ENCODE results near the gene LOXL1.
A peak's percentile ranks its signal among the peaks of the same experiment; 100 is the strongest.
"Not testable (repeated sequence)": the region's sequence is repeated elsewhere in the genome, so short reads cannot be mapped to it uniquely, and the experiment has no call there.

Gene LOXL1

DNA sequence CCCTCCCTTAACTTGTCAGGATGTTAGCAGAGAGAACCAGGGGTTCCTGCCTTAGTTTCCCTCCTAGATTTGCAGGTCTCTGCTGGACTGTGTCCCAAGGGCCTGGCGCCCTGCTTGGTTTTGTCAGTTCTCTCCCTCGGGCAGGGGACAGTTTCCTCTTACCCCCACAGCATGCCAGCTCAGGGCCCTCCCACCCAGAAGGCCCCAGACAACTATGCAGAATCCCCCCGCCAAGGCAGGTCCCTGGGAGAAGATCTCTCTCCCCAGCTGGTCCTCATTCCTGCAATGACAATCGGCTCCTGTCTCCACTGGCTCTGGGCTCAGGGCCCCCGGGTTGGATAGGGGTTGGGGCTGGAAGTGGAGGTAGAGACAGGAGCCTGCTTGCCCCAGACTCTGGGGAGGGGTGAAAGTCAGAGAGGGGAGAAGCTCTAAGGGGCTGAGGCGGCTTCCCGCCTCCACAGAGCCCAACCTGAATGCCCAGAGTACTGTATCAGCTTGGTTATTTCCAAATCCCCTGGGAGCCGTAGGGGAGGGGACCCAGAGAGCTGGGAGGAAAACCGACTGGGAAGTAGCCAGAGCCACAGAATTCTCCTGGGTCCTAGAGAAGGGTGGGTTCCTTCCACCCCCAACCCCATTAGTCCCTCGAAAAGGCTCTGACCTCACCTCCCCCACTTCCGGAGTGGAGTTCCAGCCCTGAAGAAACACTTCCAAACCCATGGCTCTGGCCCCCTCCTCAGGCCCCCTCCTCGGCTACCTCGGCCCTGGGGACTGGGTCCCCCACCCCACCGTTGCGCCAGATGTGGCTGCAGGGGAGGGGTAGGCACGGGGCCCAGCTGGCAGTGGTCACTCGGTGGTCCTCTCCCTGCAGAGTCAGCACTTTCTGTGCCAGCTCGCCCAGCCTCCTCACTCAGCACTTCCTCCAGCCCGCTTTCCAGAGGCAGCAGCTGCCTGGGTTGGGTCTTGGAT, 3.8 kb upstream of the LOXL1 start:
- DNase-seq: no peak

- DNase-seq: no peak
These were observed 3.1 kb upstream of the LOXL1 start for GRCh38 chr15:73923156-73923487.

DNA sequence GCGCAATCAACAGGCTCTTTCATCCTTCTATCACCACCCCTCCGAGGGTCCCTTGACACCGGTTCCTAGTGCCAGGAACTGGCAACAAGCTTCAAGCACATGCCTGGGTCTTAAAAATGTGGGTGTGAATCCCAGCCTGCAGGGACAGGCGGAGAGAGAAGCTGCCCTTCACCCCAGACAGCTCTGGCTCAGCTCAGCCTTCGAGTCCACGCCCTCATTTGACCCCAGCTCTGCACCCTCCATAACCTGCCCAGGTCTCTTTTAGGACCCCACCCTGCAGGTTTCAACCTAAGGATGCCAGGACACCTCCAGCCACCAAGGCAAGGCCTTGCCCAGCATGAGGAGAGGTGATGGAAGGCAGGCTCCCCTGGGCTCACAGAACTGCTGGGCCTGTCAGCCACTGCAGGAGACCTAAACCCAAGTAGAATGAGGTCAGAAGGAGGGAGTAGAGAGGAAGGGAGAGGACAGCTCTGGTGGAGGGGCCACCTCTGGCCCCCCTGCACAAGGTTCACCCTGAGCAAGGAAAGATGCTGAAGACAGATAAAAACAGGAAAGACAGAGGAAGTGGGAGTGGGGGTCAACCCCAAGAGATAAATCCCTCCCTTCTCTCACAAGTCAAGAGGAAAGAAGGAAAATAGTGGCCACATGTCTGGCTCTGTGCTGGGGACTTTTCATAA, 2.6 kb upstream of the LOXL1 start:
- no peak for DNase-seq

GRCh38 chr15:73924171-73924921, 1.9 kb upstream of the LOXL1 start:
- DNase-seq: peak; percentile 19

DNA sequence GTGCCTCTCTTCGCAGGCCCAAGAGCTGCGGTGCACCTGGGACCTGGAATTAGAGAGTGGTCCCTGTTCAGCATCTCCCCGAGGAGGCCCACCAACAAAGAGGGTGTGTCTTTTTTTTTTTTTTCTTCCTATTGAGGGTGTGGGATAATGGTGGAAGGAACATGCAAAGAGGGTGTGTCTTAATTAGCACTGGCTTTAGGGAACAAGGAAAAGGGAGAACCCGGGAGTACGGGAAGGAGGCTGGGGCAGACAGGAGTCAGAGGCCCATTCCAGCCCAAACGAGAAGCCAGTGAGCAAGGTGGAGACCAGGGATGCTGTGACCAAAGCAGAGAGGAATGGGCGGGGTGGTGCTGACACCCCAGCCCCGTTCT, 429 bp upstream of the LOXL1 start:
- no peak for DNase-seq

GRCh38 chr15:73927003-73927475, 777 bp downstream of the LOXL1 start:
- no peak for DNase-seq

DNA sequence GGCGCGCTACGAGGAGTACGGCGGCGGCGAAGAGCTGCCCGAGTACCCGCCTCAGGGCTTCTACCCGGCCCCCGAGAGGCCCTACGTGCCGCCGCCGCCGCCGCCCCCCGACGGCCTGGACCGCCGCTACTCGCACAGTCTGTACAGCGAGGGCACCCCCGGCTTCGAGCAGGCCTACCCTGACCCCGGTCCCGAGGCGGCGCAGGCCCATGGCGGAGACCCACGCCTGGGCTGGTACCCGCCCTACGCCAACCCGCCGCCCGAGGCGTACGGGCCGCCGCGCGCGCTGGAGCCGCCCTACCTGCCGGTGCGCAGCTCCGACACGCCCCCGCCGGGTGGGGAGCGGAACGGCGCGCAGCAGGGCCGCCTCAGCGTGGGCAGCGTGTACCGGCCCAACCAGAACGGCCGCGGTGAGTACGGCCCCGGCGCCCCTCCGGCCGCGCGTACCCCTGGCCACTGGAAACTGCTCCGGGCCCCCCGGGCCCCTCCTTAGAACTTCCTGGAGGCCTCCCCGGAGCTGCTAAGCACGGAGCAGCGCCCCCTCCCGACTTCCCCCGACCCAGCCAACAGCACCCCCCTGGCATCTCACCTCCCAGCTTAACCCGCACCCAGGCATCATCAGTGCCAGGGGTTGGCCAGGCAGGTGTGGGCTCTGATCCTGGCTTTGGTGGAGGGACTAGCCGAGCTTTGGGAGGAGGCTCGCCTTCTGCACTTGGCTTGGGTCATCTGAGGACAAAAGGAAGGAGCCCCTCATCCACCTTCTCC, 1.4 kb downstream of the LOXL1 start:
- peak; percentile 32 for DNase-seq

DNA sequence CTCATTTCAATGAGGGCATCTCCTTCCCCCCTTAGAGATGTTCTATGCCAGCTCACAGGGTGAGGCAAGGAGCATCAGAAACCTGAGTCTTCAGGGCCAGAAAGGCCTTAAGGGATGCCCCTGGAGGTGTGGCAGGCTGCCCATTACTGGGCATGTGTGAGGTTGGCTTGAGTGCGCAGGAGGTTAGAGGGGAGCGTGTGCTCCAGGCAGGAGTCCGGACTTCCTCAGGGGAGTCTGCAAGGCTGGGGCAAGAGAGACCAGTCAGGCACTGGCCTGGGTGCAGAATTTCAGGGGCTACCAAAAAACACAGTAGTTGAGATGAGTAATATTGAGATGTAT, 1.9 kb downstream of the LOXL1 start:
- no peak for DNase-seq

- no peak for DNase-seq
These were observed 2.8 kb downstream of the LOXL1 start for GRCh38 chr15:73928971-73929627.

GRCh38 chr15:73930371-73930770, 4.1 kb downstream of the LOXL1 start:
- DNase-seq: no peak

- DNase-seq: no peak
These were observed 4.6 kb downstream of the LOXL1 start for GRCh38 chr15:73930790-73931281.

GRCh38 chr15:73931441-73931840, 5.2 kb downstream of the LOXL1 start:
- DNase-seq: no peak

DNA sequence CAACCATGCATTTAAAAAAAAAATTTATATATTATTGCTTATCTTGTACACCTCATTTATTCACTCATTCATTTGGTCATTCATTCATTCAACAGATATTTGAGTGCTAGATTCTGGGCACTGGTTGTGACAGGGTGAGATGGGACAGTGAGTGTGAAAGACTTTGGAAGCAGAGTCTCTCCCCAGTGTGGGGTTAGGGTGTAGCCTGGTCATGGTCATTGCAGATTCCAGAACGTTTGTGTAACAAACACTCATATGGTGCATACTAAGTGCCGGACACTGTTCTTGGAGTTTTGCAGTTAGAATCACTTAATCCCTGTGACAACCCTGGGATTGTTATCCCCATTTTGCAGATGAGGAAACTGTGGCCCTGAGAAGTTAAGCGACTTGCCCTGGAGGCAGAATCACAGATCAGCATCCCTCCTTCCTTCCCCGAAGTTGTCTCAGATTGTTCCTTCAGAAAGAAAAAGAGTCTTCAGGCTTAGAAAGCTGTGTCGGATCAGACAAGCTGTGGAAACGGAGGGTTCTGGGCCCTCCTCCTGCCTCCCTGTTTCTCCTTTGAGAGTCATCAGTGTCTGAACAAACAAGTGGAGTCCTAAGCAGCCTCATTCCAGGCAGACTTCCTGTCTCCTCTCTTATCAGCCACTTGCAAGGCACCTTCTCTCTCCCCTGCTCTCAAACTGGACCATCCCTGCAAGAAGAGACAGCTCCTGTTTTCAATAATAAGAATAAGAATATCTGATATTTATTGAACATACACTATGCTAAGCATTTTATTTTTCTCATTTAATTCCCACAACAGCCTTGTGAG, 6.3 kb downstream of the LOXL1 start:
- no peak for DNase-seq

GRCh38 chr15:73934281-73934680, 8.0 kb downstream of the LOXL1 start:
- DNase-seq: no peak

DNA sequence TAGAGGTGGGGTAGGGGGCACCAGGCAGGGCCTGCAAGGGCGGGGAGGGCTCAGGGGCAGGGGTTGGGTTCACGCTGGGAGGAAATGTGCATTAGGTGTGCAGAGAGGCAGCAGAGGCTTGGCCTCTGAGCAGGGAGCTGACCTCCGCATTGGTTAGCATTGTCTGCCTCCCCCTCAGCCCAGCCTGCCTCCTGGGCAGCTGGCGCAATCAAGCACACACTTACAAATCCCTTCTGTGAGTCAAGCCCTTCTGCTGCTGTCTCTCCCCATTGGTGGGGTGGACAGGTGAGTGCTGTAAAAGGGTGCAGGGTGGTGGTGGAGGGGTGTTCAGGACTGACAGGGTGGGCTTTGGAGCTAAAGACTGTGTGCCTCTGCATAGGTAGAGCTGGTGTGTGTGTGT, 9.3 kb downstream of the LOXL1 start:
- DNase-seq: no peak

- DNase-seq: no peak
These were observed 9.9 kb downstream of the LOXL1 start for GRCh38 chr15:73936181-73936580.

DNA sequence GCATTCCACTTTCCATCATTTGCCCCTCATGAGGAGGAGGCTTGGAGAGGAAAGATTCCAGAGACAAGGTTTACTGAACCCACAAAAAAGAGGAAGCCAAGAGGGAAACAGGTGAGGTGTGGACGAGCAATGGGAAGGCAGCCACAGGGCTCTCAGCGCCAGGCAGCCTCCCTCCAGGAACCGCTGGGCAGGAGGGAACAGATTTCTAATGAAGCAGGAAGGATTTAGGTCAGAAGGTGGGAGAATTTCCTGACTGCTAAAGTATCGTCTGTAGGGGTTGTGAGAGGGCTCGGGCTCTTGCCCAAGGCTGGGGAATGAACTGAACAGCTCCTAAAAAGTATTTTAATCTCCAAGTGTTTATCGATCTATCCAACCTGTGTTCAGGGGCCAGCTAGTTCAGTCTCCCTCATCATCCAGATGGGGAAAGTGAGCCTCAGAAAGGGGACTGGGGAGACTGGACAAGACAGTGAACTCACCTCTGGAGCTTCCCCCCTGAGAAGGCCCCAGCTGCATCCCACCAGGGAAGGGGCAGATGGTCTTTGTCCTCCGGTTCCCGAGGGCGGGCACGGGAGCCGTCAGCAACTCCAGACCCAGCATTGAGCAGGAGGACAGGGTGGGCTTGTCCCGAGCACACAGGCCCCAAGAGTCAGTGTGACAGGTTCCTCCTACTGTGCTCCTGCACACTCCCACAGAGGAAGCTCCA, 10.5 kb downstream of the LOXL1 start:
- DNase-seq: no peak

- no peak for DNase-seq
These were observed 11.0 kb downstream of the LOXL1 start for GRCh38 chr15:73937296-73937695.

- no peak for DNase-seq
These were observed 11.5 kb downstream of the LOXL1 start for GRCh38 chr15:73937726-73938125.

DNA sequence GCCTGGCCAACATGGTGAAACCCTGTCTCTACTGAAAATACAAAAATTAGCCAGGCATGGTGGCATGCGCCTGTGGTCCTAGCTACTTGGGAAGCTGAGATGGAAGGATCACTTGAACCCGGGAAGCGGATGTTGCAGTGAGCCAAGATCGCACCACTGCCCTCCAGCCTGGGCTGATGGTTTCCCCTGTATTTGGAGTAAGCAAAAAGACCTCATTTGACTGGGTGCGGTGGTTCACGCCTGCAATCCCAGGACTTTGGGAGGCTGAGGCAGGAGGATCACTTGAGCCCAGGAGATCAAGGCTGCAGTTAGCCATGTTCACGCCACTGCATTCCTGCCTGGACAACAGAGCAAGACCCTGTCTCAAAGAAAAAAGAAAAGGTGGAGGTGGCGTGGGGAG, 12.3 kb downstream of the LOXL1 start:
- DNase-seq: not testable (repeated sequence)

GRCh38 chr15:73939138-73939537, 12.9 kb downstream of the LOXL1 start:
- no peak for DNase-seq

All from GDM1 (cell line).